K562 (cell line): ENCODE data around the gene COX10. TPM values are rescaled to one million over a fixed set of nuclear protein-coding genes. Genes with fewer than 3 reads are reported as not detected.

ENCODE experiments used
- ATAC-seq: fragments of 200-7000 bp; cut with Tn5 transposase; 3 replicates; pipeline ENCODE4 v1.9.1; 2020; ENCODE audit warnings: moderate library complexity
- BruUV-seq: library from RNA; stranded (reverse); fragments of 400-500 nt; replicated peaks from 2 replicates; lab custom pipeline; 2021; lab: Mats Ljungman, UMichigan
- CTCF ChIA-PET: fragments of 300-600 bp; formaldehyde crosslinking; extraction: SDS; loops from one replicate; lab custom pipeline; 2021; ENCODE audit warnings: low intra/inter-chr PET ratio; lab: Yijun Ruan, JAX
- POLR2A ChIA-PET: fragments of 300-600, 350-650 bp; sonication (Branson Sonifier 250); formaldehyde crosslinking; extraction: SDS; loops from one replicate; lab custom pipeline; 2021; ENCODE audit warnings: antibody characterized with exemption, inconsistent platforms; lab: Yijun Ruan, JAX
- DNase-seq, 4 experiments: peaks; one replicate each; pipeline versions ENCODE4 v3.0.0 to v3.0.0-alpha.2; 2011 to 2018; ENCODE audit warnings: low spot score in 3 of 4, mixed read lengths in 3 of 4; ENCODE audit errors: extremely low read depth in 1 of 4
- FAIRE-seq: peaks from 2 replicates; lab custom pipeline; 2011; peaks lifted over from hg19 to GRCh38; lab: Jason Lieb, UNC
- H2AFZ ChIP-seq: 2 replicates; pipeline ENCODE4 v1.6.0; 2011; ENCODE audit warnings: low read depth, low read length, control low read depth, inconsistent platforms
- H3K27ac ChIP-seq: fragments of 200-600 bp; 3 replicates; pipeline ENCODE4 v1.8.0; 2011; ENCODE audit warnings: low read depth, mild to moderate bottlenecking, control low read depth, inconsistent platforms, low read length, moderate library complexity, mixed read lengths; ENCODE audit errors: extremely low read depth
- H3K27me3 ChIP-seq, 2 experiments: fragments of 300-600 bp in 1 of 2; 2 replicates in 1 of 2; 3 replicates in 1 of 2; pipeline versions ENCODE4 v1.6.0 to v1.8.0; 2011; ENCODE audit warnings: inconsistent platforms in 2 of 2, low read length in 2 of 2, mild to moderate bottlenecking in 1 of 2, mixed read lengths in 1 of 2, moderate library complexity in 1 of 2; ENCODE audit not compliant: control insufficient read depth in 2 of 2, insufficient read depth in 2 of 2
- H3K36me3 ChIP-seq: fragments of 300-600 bp; 3 replicates; pipeline ENCODE4 v1.8.0; 2011; ENCODE audit warnings: mild to moderate bottlenecking, low read length, inconsistent platforms; ENCODE audit not compliant: control insufficient read depth, insufficient read depth
- H3K4me1 ChIP-seq, 2 experiments: fragments of 200-600 bp in 1 of 2; replicated peaks in 1 of 2; 2 replicates in 1 of 2; 3 replicates in 1 of 2; pipeline versions ENCODE4 v1.5.1 to v1.8.0; 2011; ENCODE audit warnings: inconsistent platforms in 2 of 2, low read length in 2 of 2, mild to moderate bottlenecking in 1 of 2, mixed read lengths in 1 of 2, moderate library complexity in 1 of 2; ENCODE audit not compliant: control insufficient read depth in 2 of 2, insufficient read depth in 2 of 2
- H3K4me2 ChIP-seq: 2 replicates; pipeline ENCODE4 v1.6.1; 2011; ENCODE audit warnings: low read length, control low read depth, inconsistent platforms, mixed read lengths; ENCODE audit not compliant: insufficient read depth
- H3K4me3 ChIP-seq: fragments of 200-600 bp; sonication (generic), shearing (Covaris generic); 2 replicates; pipeline ENCODE4 v1.5.1; 2016; ENCODE audit warnings: control low read depth, inconsistent platforms
- H3K79me2 ChIP-seq: fragments of 200-600 bp; 3 replicates; pipeline ENCODE4 v1.8.0; 2011; ENCODE audit warnings: low read length, inconsistent platforms; ENCODE audit not compliant: control insufficient read depth, insufficient read depth
- H3K9ac ChIP-seq, 2 experiments: 2 replicates each; pipeline versions ENCODE4 v1.6.0 to v1.6.1; 2011; ENCODE audit warnings: low read depth in 2 of 2, low read length in 2 of 2, control low read depth in 1 of 2, inconsistent platforms in 1 of 2, mild to moderate bottlenecking in 1 of 2, mixed read lengths in 1 of 2; ENCODE audit not compliant: insufficient read depth in 1 of 2
- H3K9me1 ChIP-seq: one replicate; pipeline ENCODE4 v1.6.0; 2011; ENCODE audit warnings: inconsistent platforms, mild to moderate bottlenecking, low read length, moderate library complexity; ENCODE audit not compliant: control insufficient read depth, insufficient read depth
- H3K9me3 ChIP-seq: replicated peaks from 2 replicates; pipeline ENCODE4 v1.5.1; 2011; ENCODE audit warnings: low read depth, low read length, inconsistent platforms; ENCODE audit not compliant: control insufficient read depth, insufficient read depth
- H4K20me1 ChIP-seq: replicated peaks from 2 replicates; pipeline ENCODE4 v1.6.1; 2011; ENCODE audit warnings: low read length, inconsistent platforms, mixed read lengths; ENCODE audit not compliant: control insufficient read depth, insufficient read depth
- BRF2 ChIP-seq: IDR thresholded peaks from 3 replicates; pipeline ENCODE4 v1.6.1; 2011; ENCODE audit warnings: borderline replicate concordance, mild to moderate bottlenecking; ENCODE audit not compliant: insufficient read length, insufficient read depth
- CLOCK ChIP-seq: fragments of 250-450 bp; sonication (Bioruptor Pico); IDR thresholded peaks from 2 replicates; pipeline ENCODE4 v1.4.0; 2020; ENCODE audit warnings: mild to moderate bottlenecking, moderate library complexity, borderline replicate concordance
- FOXA3 ChIP-seq, 2 experiments: fragments of 450-650 bp in 1 of 2; sonication (generic) in 1 of 2; formaldehyde crosslinking; IDR thresholded peaks in 1 of 2; conservative IDR thresholded peaks in 1 of 2; 2 replicates each; pipeline versions ENCODE4 v1.4.0 to v1.8.0; 2020 to 2022; ENCODE audit warnings: mild to moderate bottlenecking in 2 of 2, missing genetic modification reagents in 1 of 2
- HDAC6 ChIP-seq: IDR thresholded peaks from 2 replicates; pipeline ENCODE4 v1.6.1; 2012; ENCODE audit warnings: low read depth, mild to moderate bottlenecking, control low read depth, inconsistent platforms, low read length, moderate library complexity
- HSF4 ChIP-seq: fragments of 250-450 bp; sonication (Bioruptor Pico); IDR thresholded peaks from 2 replicates; pipeline ENCODE4 v2.1.2; 2022; ENCODE audit warnings: mild to moderate bottlenecking, moderate library complexity, borderline replicate concordance
- RFX7 ChIP-seq: fragments of 250-450 bp; sonication (Bioruptor Pico); IDR thresholded peaks from 2 replicates; pipeline ENCODE4 v1.5.1; 2021; ENCODE audit warnings: mild to moderate bottlenecking
- SMARCC2 ChIP-seq: fragments of 450-650 bp; IDR thresholded peaks from 2 replicates; pipeline ENCODE4 v1.6.1; 2017; ENCODE audit warnings: antibody characterized with exemption, moderate library complexity, mild to moderate bottlenecking, low read depth
- SPI1 ChIP-seq: IDR thresholded peaks from 2 replicates; pipeline ENCODE4 v1.6.1; 2011; ENCODE audit warnings: low read depth, low read length, control low read depth, borderline replicate concordance
- SRSF7 ChIP-seq: fragments of 200-400 bp; formaldehyde crosslinking; optimal IDR thresholded peaks from 2 replicates; pipeline ENCODE3; 2017; ENCODE audit warnings: mild to moderate bottlenecking, low read depth, low read length
- U2AF2 ChIP-seq: fragments of 200-400 bp; formaldehyde crosslinking; optimal IDR thresholded peaks from 2 replicates; pipeline ENCODE3; 2017; ENCODE audit warnings: low read depth, mild to moderate bottlenecking, low read length
- YBX1 ChIP-seq: fragments of 450-650 bp; IDR thresholded peaks from 2 replicates; pipeline ENCODE4 v1.7.1; 2016; ENCODE audit warnings: mild to moderate bottlenecking
- ZNF263 ChIP-seq: sonication (generic); formaldehyde crosslinking; IDR thresholded peaks from 2 replicates; pipeline ENCODE4 v1.8.0; 2022; ENCODE audit warnings: mild to moderate bottlenecking, missing genetic modification reagents, borderline replicate concordance
- WGBS: fragments of 100-300 bp; shearing (Covaris generic); methylation state at CpG from one replicate; pipeline ENCODE4 v1.1.6; 2016; ENCODE audit warnings: low coverage, mixed read lengths; ENCODE audit not compliant: insufficient coverage; ENCODE audit errors: missing lambda C conversion rate; 5-methylcytosine and 5-hydroxymethylcytosine counted together
- in situ Hi-C: fragments of 300-500 bp; cut with MboI; formaldehyde crosslinking; loops from 4 replicates; pipeline ENCODE4 v1.15.0; 2018; ENCODE audit warnings: inconsistent platforms, mixed read lengths
- intact Hi-C: fragments of 100-400 bp; cut with micrococcal nuclease; formaldehyde crosslinking; loops from 2 replicates; pipeline ENCODE4 v1.14.2; 2022
- polyA plus RNA-seq, 8 experiments: library from polyadenylated mRNA; depleted of rRNA in 4 of 8; stranded (reverse) in 5 of 8; unstranded in 3 of 8; fragments of >200 nt; fragmentation: Nextera tagmentation in 2 of 8; fragmentation: Illumina TruSeq in 1 of 8; extraction: Ambion mirVana in 2 of 8; extraction: Trizol in 1 of 8; gene quantifications; 2 replicates each; pipeline versions ENCODE4 v1.2.1 to v1.2.3, GENCODE V29; 2011 to 2014; ENCODE audit warnings: inconsistent platforms in 1 of 8, missing spikeins in 1 of 8
- total RNA-seq, 7 experiments: library from RNA; depleted of rRNA in 6 of 7; stranded (reverse); fragments of >200 nt in 6 of 7; fragmentation: Illumina TruSeq in 2 of 7; extraction: Trizol in 2 of 7; gene quantifications; 2 replicates each; pipeline versions ENCODE4 v1.2.1 to v1.2.3, GENCODE V29; 2011 to 2021; ENCODE audit warnings: low replicate concordance in 1 of 7

The COX10 gene
- total and polyA plus RNA-seq, 9 of the 15 experiments (the other 6 are each of a cell fraction or from before 2014, with no cell fraction given), result 10.3 to 26.4 (median 17.8) TPM

- WGBS, result 88% methylated on average over 2 of the region's 2 CpGs
- Histone ChIP-seq H3K79me2 (no peaks in the 10 kb centered on the region), H3K4me1 (peaks cover 0 to 6% of the 10 kb centered on the region in 2 experiments; a peak in 2 of 5 replicates), H3K9me1 (no peaks in the 10 kb centered on the region), H3K27ac (no peak overlapping the region), H3K4me3 (no peak overlapping the region), H2AFZ (no peak overlapping the region), H3K4me2 (no peak overlapping the region)
- FAIRE-seq, result no peak
- no TSS peak for BruUV-seq
- no peak for DNase-seq
- intact Hi-C loops, result no loop called here
- CTCF ChIA-PET, result no interaction called here
- TF ChIP-seq SPI1 (peak; percentile 69; the same call in 1 of the 2 replicates), SMARCC2 (no peak), RFX7 (CRISPR knock-in tag) (no peak)
- TF ChIP-seq, all 486 proteins: peak for 1
- no peaks in the 10 kb centered on the region for H4K20me1 ChIP-seq
- in situ Hi-C loops, result no loop called here
- ATAC-seq, result no peak
- H3K9me3 ChIP-seq, result 0 out of 2 replicates have a peak, but pooled peaks cover 2% of the 10 kb centered on the region
- no peaks in the 10 kb centered on the region for H3K27me3 ChIP-seq
- no peak overlapping the region for H3K9ac ChIP-seq
- POLR2A ChIA-PET, result interaction anchor here (0.6 to 1.4 kb wide), 2 partner anchors 12 to 336 kb away, joined by 3 to 4 read pairs; no protein-coding TSS in a partner anchor
- peaks cover 6% of the 10 kb centered on the region; the same call in 1 of the 3 replicates for H3K36me3 ChIP-seq
Measured at GRCh38 chr17:14214271-14214670, 145.0 kb downstream of the COX10 start.

- no TSS peak for BruUV-seq
- intact Hi-C loops (no loop called here), in situ Hi-C loops (no loop called here)
- no peaks in the 10 kb centered on the region for H3K79me2 ChIP-seq
- no peaks in the 10 kb centered on the region for H4K20me1 ChIP-seq
- FAIRE-seq (no peak), ATAC-seq (no peak), DNase-seq (no peak)
- H3K9me1 ChIP-seq, result no peaks in the 10 kb centered on the region
- H2AFZ ChIP-seq, result no peak overlapping the region
- no peak overlapping the region for H3K27ac ChIP-seq
- WGBS, result 28% methylated on average over 4 of the region's 4 CpGs
- no peak overlapping the region for H3K9ac ChIP-seq
- no peaks in the 10 kb centered on the region for H3K9me3 ChIP-seq
- no peaks in the 10 kb centered on the region; a peak in 1 of 5 replicates for H3K4me1 ChIP-seq
- H3K36me3 ChIP-seq, result no peaks in the 10 kb centered on the region
- ChIA-PET POLR2A (no interaction called here), CTCF (no interaction called here)
- H3K27me3 ChIP-seq, result no peaks in the 10 kb centered on the region
- H3K4me3 ChIP-seq, result no peak overlapping the region
- H3K4me2 ChIP-seq, result no peak overlapping the region
- TF ChIP-seq ZNF263 (CRISPR knock-in tag), result no peak
- TF ChIP-seq HDAC6, result no peak
- TF ChIP-seq U2AF2, result no peak
- no peak for TF ChIP-seq FOXA3 (CRISPR knock-in tag; conservative IDR thresholded peaks at IDR 0.05 in 1 of 2, IDR thresholded peaks at IDR 0.05 in 1 of 2)
- no peak for TF ChIP-seq CLOCK (CRISPR knock-in tag)
- no peak for TF ChIP-seq HSF4 (CRISPR knock-in tag)
- no peak for TF ChIP-seq SRSF7
- no peak for TF ChIP-seq BRF2
- TF ChIP-seq YBX1, result no peak
Measured at GRCh38 chr17:14222611-14223010, 153.3 kb downstream of the COX10 start.
